Pulmonary artery endothelial cell (primary cell): ENCODE measurements around the gene TMEM147. TPM values are rescaled to one million over a fixed set of nuclear protein-coding genes. Genes with fewer than 3 reads are reported as not detected.

ENCODE experiments used
- DNase-seq: peaks from one replicate; pipeline ENCODE4 v3.0.0-alpha.2; 2011; ENCODE audit warnings: low read depth, low spot score
- total RNA-seq: library from RNA; depleted of rRNA; stranded (reverse); fragments of >200 nt; gene quantifications from 2 replicates; pipeline ENCODE4 v1.2.3, GENCODE V29; 2014

Gene TMEM147
- total RNA-seq, 1 donor from 2014 or later, result 74.1 TPM

DNA sequence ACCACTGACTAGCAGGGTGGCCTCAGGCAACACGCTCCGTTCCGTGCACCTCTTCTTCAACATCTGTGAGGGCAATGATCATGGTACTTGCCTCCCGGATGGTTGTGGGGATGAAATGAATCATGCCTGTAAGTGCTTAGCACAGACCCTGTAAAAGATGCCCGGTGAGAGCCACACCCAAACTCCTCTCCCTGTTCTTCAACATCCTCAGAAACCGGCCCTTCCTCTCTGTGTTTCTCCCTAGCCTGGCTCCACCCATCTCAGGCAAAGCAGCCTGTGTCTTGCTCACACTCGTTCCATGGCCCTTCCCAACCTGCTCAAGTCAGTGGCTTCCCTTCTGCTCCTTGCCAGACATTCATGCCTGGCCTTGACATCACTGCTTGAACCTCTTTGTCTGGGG is 26.1 kb upstream of the TMEM147 start:
- DNase-seq, result no peak

DNA sequence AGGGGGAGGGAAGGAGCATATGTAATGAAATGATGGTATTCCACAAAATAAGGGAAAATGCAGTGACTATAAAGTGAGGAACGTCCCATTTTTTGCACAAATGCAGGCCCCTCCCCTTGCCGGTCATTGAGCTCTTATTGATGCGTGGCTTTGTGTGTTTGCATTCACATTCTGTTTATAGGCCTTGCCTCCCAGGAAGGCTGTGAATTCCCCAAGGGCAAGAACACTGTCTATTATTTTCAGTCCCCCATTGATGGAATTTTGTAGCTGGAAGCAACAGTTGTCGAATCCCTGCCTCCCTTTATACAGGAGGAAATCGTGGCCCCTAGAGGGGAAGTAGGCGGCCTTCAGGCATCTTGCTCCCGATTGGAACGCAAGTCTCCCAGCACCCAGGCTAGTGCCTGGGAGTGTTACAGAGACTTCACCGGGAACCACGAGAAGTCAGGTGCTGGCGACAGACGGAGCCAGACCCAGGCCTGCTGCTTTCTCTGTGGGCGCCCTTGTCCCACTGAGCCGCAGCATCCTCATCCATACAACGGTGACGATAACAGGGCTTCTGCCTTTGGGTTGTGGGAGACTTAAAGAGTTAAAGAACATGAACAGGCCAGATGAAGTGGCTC is 24.2 kb upstream of the TMEM147 start:
- no peak for DNase-seq

GRCh38 chr19:35522745-35523327 is 22.6 kb upstream of the TMEM147 start:
- no peak for DNase-seq

DNA sequence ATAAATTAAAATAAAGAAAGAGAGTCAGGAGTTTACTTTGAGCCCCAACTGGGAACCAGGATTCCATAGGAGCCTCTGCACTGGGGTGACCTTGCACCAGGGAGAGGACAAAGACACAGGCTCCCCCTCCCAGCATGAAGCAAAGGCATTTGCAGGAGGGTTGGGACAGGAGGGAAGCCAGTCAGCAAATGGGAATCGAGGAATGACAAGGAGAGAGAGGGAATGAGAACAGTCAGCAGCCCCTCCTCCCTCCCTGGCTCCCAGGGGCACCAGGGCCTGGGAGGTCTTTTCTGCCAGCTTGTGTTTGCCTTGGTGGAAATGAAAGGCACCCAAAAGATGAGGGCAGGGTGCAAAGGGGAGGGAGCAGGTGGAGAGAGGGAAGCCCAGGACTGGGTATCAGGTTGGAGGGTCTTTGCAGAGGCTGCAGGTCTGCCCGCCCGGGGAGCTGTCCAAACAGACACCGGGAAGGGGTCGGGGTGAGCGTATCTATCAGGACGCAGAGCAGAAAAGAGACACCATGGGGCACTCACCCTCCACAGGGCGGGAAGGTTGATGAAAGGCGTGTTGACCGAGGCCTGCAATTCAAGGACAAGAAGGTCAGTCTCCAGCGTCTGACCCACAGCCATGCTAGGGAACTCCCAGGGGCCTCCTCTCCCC is 21.1 kb upstream of the TMEM147 start:
- DNase-seq, result no peak

GRCh38 chr19:35525873-35526272 is 19.6 kb upstream of the TMEM147 start:
- DNase-seq, result no peak

DNA sequence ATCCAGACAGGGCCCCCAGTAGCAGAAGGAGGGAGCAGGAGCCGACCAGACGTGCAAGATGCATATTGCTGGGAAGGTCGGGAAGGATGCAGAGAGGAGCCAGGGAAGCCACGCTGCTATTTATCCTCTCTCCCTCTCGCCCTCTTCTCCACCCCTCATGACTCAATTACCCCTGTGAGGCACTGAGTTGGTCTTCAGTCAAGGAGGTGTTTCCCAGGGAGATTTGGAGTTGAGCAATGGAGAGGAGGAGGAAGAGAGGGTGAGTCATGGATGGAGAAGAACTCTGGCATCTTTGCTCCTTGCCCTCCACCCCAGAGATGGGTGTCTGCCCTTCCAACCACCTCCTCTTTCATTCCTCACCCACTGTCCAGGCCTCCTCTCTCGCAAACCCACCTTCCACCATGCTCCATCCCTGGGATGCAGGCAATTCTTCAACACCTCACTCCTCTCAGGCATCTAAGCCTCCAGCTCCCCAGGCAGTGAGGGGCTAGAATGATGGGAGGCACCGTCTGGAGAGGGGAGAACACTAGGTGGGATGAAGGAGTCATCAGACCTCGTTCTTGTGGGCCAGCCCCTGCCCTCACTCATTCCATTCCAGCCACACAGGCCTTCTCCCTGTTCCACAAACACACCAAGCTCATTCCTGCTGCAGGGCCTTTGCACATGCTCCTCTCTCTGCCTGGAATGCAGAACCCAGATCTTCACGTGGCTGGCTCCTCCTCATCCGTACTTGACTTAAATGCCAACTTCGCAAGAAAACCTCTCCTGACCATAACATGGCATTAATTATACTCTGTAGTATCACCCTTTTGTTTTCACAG is 17.0 kb upstream of the TMEM147 start, which contains the start of gene SBSN:
SBSN (minus strand) TSS at position 94 of the 821 bp plus-strand sequence; CDS start at position 64, 30 bp downstream.
- no peak for DNase-seq

GRCh38 chr19:35529241-35530218 is 15.9 kb upstream of the TMEM147 start:
- no peak for DNase-seq

DNA sequence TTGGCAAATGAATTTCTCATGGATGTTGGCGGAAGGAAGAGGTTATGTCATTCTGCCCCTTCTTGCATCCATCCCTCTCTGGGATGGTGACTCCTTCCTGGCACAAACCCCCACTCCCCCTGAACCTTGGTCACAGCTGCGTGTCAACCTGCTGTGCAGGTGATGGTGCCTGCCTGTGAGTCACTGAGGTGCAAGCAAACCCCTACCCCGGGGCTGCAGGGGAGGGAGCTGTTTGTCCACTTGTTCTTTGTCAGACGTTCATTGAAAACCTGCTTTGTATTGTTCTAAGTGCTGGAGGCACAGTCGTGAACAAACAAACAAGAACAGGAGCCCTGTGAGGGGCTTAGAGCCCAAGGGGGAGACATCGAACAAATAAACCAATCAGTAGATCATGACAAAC is 14.1 kb upstream of the TMEM147 start:
- no peak for DNase-seq

DNA sequence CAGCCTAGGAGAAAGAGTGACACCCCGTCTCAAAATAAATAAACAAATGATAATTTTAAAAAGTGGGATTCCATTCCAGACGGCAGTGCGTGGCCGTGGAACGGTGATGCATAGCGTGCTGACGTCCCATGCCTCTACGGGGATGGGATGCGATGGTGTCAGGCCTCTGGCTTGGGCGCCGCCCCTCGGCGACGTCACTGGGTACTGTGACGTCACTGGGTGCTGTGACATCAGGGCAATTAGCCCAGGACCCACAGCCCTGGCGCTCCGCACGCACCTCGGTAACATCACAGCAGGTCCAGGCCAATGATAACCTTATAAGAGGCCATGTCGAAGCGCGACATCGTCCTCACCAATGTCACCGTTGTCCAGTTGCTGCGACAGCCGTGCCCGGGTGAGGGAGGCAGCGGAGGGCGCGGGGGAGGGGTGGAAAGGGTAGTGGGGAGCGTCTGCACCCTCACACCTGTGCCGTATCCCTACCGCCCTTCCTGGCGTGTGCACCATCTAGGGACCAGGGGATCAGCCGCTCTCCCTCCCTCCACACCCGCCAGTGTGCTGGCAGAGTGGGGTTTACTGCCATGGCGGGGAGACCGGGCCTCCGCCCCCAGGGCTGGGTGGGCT is 12.1 kb upstream of the TMEM147 start, which contains the start of gene GAPDHS:
GAPDHS (plus strand) TSS at position 256 of the 621 bp plus-strand sequence; CDS start at position 328, 72 bp downstream.
- no peak for DNase-seq

GRCh38 chr19:35533822-35534392 is 11.5 kb upstream of the TMEM147 start:
- DNase-seq, result no peak

DNA sequence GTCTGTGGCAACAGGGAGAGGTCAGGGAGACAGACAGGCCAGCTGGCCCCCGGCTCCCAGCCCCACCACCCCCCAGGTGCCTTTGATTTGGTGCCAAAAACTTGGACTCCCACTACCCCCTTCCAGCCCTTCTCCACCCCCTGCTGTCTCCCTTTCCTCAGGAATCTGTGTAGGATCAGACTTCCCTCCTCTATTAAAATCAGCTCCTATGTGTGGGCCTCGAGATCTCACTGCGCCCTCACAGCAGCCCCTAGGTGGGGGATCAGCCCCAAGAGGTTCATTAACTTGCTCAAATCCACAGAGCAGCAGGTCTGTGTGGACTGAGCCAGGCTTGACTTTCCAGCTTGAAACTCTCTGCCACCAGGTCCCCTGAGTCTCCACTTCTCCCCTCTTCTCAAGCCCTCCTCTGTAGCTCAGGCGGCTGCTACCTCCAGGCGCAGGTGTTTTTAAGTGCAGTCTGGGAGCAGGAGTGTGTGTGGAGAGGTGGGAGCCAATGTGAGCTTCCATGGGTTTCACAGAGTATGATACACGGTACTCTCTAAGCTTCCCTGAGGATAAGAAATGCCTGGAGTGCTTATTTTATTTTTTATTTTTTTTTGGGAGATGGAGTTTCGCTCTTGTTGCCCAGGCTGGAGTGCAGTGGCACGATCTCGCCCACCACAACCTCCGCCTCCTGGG is 10.5 kb upstream of the TMEM147 start:
- DNase-seq, result no peak

DNA sequence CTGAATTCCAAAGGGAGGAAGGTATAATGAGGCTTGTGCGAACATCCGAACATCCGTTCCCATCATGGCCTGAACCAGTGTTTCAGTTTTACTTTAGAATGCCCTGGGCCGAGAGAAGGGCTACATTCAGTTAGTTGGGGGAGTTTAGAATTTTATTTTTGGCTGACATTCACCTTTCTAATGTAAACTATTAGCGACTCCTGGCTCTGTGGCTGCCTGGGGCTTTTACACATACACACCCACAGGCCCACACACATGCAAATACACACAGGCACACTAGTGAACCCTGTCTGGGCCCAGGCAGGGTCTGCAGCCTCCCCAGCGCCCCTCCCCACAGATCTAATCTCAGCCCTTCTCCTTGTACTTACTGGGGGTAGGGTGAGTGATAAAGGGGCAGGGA is 6.1 kb upstream of the TMEM147 start:
- DNase-seq, result no peak

DNA sequence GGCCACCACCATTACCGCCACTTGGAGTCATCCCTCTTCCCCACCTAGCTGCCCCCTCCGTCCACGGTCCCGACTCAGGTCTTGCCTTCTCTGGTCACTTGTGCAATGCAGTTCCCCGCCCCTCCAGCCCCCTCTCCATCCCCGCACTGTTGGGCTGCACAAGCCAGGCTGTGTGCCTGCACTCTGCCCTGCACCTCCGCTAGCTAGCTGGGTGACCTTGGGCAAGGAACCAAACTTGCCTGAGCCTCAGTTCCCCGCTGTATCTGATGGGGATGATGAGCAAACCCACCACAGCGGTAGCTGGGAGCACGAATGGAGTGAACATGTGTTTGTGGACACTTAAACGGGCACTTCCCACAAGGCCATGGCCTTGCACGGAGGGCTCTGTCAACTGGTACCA is 5.6 kb upstream of the TMEM147 start:
- DNase-seq, result no peak

DNA sequence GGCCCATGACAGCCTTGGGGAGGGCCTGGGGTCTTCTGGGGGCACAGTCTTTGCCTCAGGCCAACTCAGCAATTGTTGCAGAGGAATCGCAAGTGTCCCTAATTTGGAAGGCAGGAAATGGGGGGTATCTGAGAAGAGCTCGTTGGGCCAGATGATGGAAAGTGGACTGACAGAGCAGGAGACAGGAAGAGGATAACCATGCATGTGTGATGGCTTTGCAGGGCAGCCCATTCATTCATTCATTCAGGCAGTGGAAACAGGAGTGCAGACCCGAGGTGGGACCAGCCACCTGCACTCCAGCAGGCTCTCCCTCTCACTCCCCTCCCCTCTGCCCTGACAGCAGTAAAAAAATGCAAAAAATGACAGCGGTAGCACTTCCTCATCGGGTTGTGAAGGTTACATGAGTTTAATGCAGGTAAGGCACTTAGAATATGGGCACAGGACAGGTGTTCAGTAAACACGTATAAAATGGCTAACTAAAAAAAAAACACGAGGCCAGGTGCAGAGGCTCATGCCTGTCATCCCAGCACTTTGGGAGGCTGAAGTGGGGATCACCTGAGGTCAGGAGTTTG is 5.0 kb upstream of the TMEM147 start:
- no peak for DNase-seq

DNA sequence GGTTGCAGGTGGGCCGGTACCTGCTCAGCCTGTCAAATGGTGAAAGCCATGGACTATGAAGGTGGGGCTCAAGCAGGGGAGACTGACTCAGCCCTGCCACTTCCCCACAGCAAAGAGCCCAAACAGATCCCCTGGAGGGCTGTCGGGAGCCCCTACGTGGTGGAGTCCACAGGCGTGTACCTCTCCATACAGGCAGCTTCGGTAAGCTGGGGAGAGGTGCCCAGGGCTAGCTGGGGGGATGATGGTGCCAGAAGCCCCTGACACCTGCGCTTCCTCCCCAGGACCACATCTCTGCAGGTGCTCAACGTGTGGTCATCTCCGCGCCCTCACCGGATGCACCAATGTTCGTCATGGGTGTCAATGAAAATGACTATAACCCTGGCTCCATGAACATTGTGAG is 3.2 kb upstream of the TMEM147 start:
- no peak for DNase-seq

GRCh38 chr19:35543280-35544109 is 1.9 kb upstream of the TMEM147 start:
- no peak for DNase-seq

DNA sequence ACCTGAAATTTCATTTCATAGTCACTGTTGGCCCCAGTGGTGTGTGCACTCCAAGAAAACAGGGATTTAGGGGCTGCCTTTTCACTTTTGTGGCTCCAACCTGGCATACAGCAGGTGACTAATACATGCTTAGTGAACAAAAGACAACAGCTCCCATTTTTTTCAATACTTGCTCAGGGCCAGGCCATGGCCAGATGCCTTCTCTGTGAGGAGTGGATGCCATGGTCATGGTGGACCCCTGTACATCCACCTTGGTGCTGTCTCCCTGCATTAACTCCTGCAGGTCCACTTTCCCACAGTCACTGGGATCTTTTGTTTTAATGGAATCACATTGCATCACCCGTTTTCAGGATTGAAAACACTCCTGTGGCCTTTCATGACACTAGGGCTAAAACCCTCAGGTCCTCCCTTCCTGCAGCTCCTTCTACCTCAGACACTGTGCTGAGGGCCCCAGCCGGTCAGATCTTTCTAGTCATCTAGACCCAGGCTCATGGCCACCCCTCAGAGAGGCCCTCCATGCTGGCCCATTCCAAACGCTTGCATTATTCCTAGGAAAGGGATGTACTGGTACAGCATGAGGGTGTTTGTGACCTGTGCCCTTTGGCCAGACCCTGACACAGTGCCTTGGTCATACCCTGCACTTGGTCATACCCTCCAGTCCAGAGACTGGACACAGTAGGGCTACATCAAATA is 1.2 kb upstream of the TMEM147 start:
- DNase-seq, result no peak
